IPS-20b (cell line): ENCODE data around the gene EEFSEC.

Source experiments
- H3K27ac ChIP-seq: one replicate; pipeline ENCODE4 v1.5.1; 2013; ENCODE audit warnings: low read length
- H3K27me3 ChIP-seq: 2 replicates; pipeline ENCODE4 v1.6.1; 2013; ENCODE audit warnings: mild to moderate bottlenecking, low read length, inconsistent platforms; ENCODE audit not compliant: insufficient read depth
- H3K36me3 ChIP-seq: 2 replicates; pipeline ENCODE4 v1.6.1; 2013; ENCODE audit warnings: low read depth, mild to moderate bottlenecking, inconsistent platforms, low read length, moderate library complexity; ENCODE audit not compliant: insufficient read depth
- H3K4me1 ChIP-seq: 2 replicates; pipeline ENCODE4 v1.6.1; 2013; ENCODE audit warnings: mild to moderate bottlenecking, control low read depth, inconsistent platforms, low read length, moderate library complexity; ENCODE audit not compliant: insufficient read depth
- H3K4me3 ChIP-seq: 2 replicates; pipeline ENCODE4 v1.5.1; 2013; ENCODE audit warnings: mild to moderate bottlenecking, low read length, inconsistent platforms
- H3K9ac ChIP-seq: 2 replicates; pipeline ENCODE4 v1.6.1; 2013; ENCODE audit warnings: low read depth, mild to moderate bottlenecking, inconsistent platforms, low read length, moderate library complexity
- H3K9me3 ChIP-seq: 2 replicates; pipeline ENCODE4 v1.6.1; 2013; ENCODE audit warnings: mild to moderate bottlenecking, low read depth, low read length, inconsistent platforms; ENCODE audit not compliant: insufficient read depth

The EEFSEC gene

GRCh38 chr3:128226795-128227395 lies 73.6 kb downstream of the EEFSEC start:
- H3K9ac ChIP-seq, result no peak overlapping the region
- H3K27ac ChIP-seq, result no peak overlapping the region
- H3K36me3 ChIP-seq, result no peaks in the 10 kb centered on the region
- peaks cover 18% of the 10 kb centered on the region for H3K9me3 ChIP-seq
- H3K4me1 ChIP-seq, result peaks cover 14% of the 10 kb centered on the region; the same call in 1 of the 2 replicates
- H3K27me3 ChIP-seq, result no peaks in the 10 kb centered on the region
- H3K4me3 ChIP-seq, result no peak overlapping the region

GRCh38 chr3:128227507-128227906 lies 74.2 kb downstream of the EEFSEC start:
- no peaks in the 10 kb centered on the region for H3K36me3 ChIP-seq
- no peak overlapping the region for H3K9ac ChIP-seq
- H3K4me3 ChIP-seq, result no peak overlapping the region
- no peak overlapping the region for H3K27ac ChIP-seq
- H3K4me1 ChIP-seq, result peaks cover 15% of the 10 kb centered on the region; the same call in 1 of the 2 replicates
- H3K27me3 ChIP-seq, result no peaks in the 10 kb centered on the region
- H3K9me3 ChIP-seq, result peaks cover 13% of the 10 kb centered on the region

- Histone ChIP-seq H3K27me3 (no peaks in the 10 kb centered on the region), H3K27ac (no peak overlapping the region), H3K4me3 (no peak overlapping the region), H3K4me1 (peaks cover 15% of the 10 kb centered on the region; the same call in 1 of the 2 replicates), H3K36me3 (no peaks in the 10 kb centered on the region), H3K9ac (no peak overlapping the region), H3K9me3 (peaks cover 4% of the 10 kb centered on the region)
These were observed 75.2 kb downstream of the EEFSEC start for GRCh38 chr3:128228366-128228910.

- no peak overlapping the region for H3K4me3 ChIP-seq
- H3K9ac ChIP-seq, result no peak overlapping the region
- no peaks in the 10 kb centered on the region for H3K36me3 ChIP-seq
- no peak overlapping the region for H3K27ac ChIP-seq
- H3K9me3 ChIP-seq, result no peaks in the 10 kb centered on the region
- no peaks in the 10 kb centered on the region for H3K27me3 ChIP-seq
- peaks cover 15% of the 10 kb centered on the region; the same call in 1 of the 2 replicates for H3K4me1 ChIP-seq
These were observed 76.0 kb downstream of the EEFSEC start for GRCh38 chr3:128229106-128229857.

DNA sequence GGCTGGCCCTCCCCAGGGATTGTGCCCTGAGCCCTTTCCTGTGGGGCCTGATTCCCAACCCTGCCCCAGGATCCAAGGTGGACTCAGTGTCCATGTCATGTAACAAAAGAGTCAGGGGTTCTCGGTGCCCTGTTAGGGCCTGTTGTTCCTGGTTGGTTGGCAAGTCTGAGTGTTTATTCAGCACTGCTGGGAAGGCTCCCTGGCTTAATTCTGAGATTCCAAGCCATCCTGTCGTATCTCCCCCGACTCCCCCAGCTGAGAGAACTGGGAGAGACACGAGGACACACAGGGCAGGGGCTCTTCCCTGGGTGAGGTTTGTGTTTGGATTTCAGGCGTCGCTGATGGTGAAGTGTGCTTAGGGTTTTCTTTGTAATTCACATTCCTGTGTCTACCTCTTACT lies 78.3 kb downstream of the EEFSEC start:
- H3K4me1 ChIP-seq, result peaks cover 8% of the 10 kb centered on the region; the same call in 1 of the 2 replicates
- no peak overlapping the region for H3K4me3 ChIP-seq
- no peaks in the 10 kb centered on the region for H3K27me3 ChIP-seq
- no peak overlapping the region for H3K27ac ChIP-seq
- H3K9ac ChIP-seq, result no peak overlapping the region
- no peaks in the 10 kb centered on the region for H3K9me3 ChIP-seq
- H3K36me3 ChIP-seq, result no peaks in the 10 kb centered on the region

- Histone ChIP-seq H3K9ac (no peak overlapping the region), H3K9me3 (no peaks in the 10 kb centered on the region), H3K27me3 (no peaks in the 10 kb centered on the region), H3K4me1 (peaks cover 6% of the 10 kb centered on the region; the same call in 1 of the 2 replicates), H3K27ac (no peak overlapping the region), H3K36me3 (no peaks in the 10 kb centered on the region), H3K4me3 (no peak overlapping the region)
These were observed 79.3 kb downstream of the EEFSEC start for GRCh38 chr3:128232376-128233178.

DNA sequence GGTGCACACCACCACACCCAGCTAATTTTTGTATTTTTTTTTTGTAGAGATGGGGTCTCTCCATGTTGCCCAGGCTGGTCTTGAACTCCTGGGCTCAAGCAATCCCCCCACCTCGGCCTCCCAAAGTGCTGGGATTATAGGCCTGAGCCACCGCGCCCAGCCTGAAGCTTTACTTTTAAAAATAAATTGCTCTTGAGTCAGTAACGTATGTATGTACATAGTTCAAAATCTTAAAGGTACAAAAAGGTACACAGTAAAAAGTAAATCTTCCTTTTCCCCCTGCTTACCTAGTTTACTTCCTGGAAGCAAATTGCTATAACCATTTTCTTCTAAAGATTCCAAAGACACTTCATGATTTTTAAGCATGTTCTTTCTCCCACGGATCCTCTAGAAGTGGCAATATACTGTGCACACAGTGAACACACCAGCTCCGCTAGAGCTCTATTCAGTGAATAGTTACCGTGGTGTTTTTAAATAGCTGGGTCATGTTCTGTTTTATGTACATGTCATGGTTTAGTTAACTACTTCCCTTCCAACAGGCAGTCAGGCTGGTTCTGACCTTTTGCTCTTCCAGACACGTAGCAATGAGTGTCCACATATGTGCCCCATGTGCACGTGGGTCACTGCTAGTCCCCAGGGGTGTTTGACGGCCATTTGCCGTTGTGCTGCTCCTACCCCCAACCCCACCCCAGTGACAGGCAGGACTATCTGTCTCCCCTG lies 82.1 kb downstream of the EEFSEC start:
- Histone ChIP-seq H3K27ac (no peak overlapping the region), H3K9me3 (no peaks in the 10 kb centered on the region), H3K36me3 (no peaks in the 10 kb centered on the region), H3K4me3 (no peak overlapping the region), H3K4me1 (peaks cover 8% of the 10 kb centered on the region; the same call in 1 of the 2 replicates), H3K9ac (no peak overlapping the region), H3K27me3 (no peaks in the 10 kb centered on the region)

DNA sequence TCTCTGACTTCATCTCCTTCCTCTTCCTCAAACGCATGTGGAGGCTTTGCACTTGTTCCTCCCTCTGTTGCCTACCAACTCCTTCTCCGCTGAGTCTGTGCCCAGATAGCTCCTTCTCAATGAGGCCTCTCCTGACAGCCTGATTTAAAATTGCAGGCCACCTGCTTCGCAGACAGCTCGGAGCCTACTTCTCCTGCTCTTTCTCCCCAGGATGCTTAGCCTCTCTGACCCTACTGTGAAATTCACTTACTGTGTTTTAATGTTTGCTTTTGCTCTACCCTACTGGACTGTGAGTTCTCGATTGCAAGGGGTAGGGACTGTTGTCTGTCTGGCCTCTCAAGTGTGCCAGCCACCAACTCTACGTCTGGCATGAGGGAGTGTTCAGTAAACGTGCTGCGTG lies 83.4 kb downstream of the EEFSEC start:
- Histone ChIP-seq H3K4me3 (no peak overlapping the region), H3K9me3 (no peaks in the 10 kb centered on the region), H3K27ac (no peak overlapping the region), H3K27me3 (no peaks in the 10 kb centered on the region), H3K9ac (no peak overlapping the region), H3K36me3 (no peaks in the 10 kb centered on the region), H3K4me1 (peaks cover 5% of the 10 kb centered on the region; the same call in 1 of the 2 replicates)

- Histone ChIP-seq H3K36me3 (no peaks in the 10 kb centered on the region), H3K27me3 (no peaks in the 10 kb centered on the region), H3K27ac (no peak overlapping the region), H3K9ac (no peak overlapping the region), H3K4me3 (no peak overlapping the region), H3K9me3 (no peaks in the 10 kb centered on the region), H3K4me1 (0 out of 2 replicates have a peak, but pooled peaks cover 2% of the 10 kb centered on the region)
These were observed 84.3 kb downstream of the EEFSEC start for GRCh38 chr3:128237348-128238183.

DNA sequence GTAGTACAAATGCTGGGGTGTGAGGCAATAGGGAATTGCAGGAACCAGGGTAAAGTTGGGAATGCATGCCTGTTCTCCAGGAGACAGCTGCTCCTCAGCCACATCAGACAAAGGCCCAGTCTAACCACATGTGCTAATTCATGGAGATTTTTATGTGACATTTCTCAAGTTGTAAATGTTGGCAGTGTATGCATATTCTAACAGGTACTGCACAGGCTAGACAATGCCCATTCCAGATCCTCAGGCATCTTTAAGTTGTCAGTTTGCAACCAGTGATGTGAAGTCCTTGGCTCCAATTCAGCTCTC lies 84.9 kb downstream of the EEFSEC start:
- H3K27ac ChIP-seq, result no peak overlapping the region
- no peaks in the 10 kb centered on the region for H3K27me3 ChIP-seq
- H3K4me1 ChIP-seq, result 0 out of 2 replicates have a peak, but pooled peaks cover 2% of the 10 kb centered on the region
- H3K4me3 ChIP-seq, result no peak overlapping the region
- H3K9me3 ChIP-seq, result no peaks in the 10 kb centered on the region
- no peak overlapping the region for H3K9ac ChIP-seq
- H3K36me3 ChIP-seq, result no peaks in the 10 kb centered on the region
